ENCODE data around the gene ADAP1.

ADAP1 gene

DNA sequence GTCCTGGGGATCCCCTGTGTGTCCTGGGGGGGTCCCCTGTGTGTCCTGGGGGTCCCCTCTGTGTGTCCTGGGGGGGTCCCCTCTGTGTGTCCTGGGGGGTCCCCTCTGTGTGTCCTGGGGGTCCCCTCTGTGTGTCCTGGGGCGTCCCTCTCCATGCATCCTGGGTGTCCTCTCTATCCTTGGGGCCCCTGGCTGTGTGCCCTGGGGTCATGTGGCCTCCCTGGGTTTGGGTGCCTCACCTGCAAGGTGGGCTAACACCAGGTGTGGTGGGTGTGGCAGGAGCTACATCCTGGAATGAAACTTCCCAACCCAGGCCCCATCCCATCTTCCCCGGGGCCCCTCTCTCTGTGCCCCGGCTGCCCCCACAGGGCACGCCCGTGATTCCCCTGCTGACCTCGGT, 33.4 kb upstream of the ADAP1 start:
- no peak overlapping the region for H3K9ac ChIP-seq (ENCODE audit: low read length in 5 of 5)

DNA sequence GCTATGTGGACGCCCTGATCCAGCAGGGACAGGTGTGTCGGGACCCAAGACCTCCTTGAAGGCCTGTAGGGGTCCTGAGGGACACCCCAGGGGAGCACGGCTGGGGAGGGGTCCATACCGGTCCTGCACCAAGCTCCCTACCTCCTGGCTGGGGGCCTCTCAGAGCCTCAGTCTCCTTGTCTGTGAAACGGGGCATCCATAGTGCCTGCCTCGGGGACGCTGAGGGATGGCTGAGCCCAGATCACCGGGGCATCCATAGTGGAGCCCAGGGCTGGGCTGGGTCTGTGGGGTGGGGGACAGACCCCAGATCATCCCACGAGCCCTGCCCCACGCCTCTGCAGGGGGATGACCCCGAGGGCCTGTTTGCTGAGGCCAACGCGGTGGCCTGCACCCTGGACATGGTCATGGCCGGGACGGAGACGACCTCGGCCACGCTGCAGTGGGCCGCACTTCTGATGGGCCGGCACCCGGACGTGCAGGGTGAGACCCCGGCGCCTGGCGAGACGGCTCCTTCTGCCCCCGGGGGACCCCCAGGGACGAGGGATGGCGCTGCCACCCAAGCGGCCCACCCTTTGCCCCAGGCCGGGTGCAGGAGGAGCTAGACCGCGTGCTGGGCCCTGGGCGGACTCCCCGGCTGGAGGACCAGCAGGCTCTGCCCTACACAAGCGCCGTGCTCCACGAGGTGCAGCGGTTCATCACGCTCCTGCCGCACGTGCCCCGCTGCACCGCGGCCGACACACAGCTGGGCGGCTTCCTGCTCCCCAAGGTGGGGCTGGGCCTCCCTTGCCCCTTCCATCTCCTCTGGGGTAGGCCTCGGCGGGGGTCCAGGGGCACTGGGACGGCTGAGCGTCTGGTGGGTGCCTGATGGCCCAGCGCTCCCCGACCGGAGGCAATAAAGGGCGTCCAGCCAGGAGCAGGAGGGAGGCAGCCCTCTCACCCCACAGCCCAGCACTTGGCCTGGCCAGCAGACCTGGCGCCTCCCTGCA, 32.6 kb upstream of the ADAP1 start:
- no peaks in the 10 kb centered on the region for H3K36me3 ChIP-seq (ENCODE audit: control insufficient read depth in 5 of 5, insufficient read depth in 5 of 5, low read length in 5 of 5)
- H3K4me1 ChIP-seq (ENCODE audit: control insufficient read depth in 5 of 5, insufficient read depth in 5 of 5, low read length in 5 of 5), result peaks cover 0 to 3% (median 0%) of the 10 kb centered on the region in 5 donors
- no peak overlapping the region for H3K4me3 ChIP-seq (ENCODE audit: low read depth in 1 of 5, low read length in 5 of 5)
- peaks cover 49 to 74% (median 60%) of the 10 kb centered on the region in 5 donors for H3K27me3 ChIP-seq (ENCODE audit: control insufficient read depth in 5 of 5, insufficient read depth in 4 of 5, low read length in 5 of 5)
- H3K9ac ChIP-seq (ENCODE audit: low read length in 5 of 5), result no peak overlapping the region
- H3K27ac ChIP-seq (ENCODE audit: low read depth, low read length), result no peak overlapping the region
- H3K9me3 ChIP-seq (ENCODE audit: control insufficient read depth in 5 of 5, low read length in 5 of 5), result no peaks in the 10 kb centered on the region

More for the DNA sequence above, 33.4 kb upstream of the ADAP1 start:
- Histone ChIP-seq H3K27me3 (ENCODE audit: control insufficient read depth in 5 of 5, insufficient read depth in 4 of 5, low read length in 5 of 5) (peaks cover 52 to 76% (median 65%) of the 10 kb centered on the region in 5 donors), H3K9me3 (ENCODE audit: control insufficient read depth in 5 of 5, low read length in 5 of 5) (no peaks in the 10 kb centered on the region), H3K36me3 (ENCODE audit: control insufficient read depth in 5 of 5, insufficient read depth in 5 of 5, low read length in 5 of 5) (no peaks in the 10 kb centered on the region), H3K4me1 (ENCODE audit: control insufficient read depth in 5 of 5, insufficient read depth in 5 of 5, low read length in 5 of 5) (peaks cover 0 to 6% (median 2%) of the 10 kb centered on the region in 5 donors), H3K4me3 (ENCODE audit: low read depth in 1 of 5, low read length in 5 of 5) (no peak overlapping the region), H3K27ac (ENCODE audit: low read depth, low read length) (no peak overlapping the region)

DNA sequence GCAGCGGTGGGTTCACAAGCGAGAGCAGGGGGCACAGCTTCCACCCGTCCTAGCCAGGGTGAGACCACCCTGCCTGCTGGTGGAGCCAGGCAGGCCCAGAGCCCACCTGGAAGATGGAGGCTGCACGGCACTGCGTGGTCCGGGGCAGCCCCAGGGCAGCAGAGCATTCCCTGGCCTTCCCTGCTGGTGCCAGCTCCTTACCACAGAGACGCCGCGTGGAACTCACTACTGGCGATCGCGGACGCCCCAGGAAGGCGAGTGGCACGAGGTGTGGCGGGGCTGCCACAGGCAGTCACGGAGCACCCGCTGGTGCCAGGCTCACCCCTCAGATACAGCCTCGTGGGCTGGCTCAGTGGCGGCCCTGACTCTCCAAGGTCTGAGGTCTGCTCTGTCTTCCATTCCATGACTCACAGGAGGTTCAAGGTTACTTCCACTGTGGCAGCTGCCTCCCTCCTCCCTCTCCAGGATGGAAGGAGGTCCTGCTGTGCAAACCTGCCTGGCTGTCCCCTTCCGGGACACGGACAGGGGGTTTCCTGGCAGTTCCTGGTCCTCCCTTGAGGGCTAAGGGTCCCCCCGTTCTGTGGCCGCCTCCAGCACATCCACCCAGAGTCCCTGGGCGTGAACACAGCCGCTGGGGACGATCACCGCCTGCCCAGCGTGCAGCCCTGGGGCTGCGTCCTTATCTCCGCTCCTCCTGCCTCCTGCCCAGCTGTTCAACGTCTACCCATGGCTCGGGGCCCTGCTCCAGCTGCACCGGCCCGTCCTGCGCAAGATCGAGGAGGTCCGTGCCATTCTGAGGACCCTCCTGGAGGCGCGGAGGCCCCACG, 31.6 kb upstream of the ADAP1 start:
- H3K4me1 ChIP-seq (ENCODE audit: control insufficient read depth in 5 of 5, insufficient read depth in 5 of 5, low read length in 5 of 5), result peaks cover 0 to 3% (median 0%) of the 10 kb centered on the region in 5 donors
- H3K36me3 ChIP-seq (ENCODE audit: control insufficient read depth in 5 of 5, insufficient read depth in 5 of 5, low read length in 5 of 5), result no peaks in the 10 kb centered on the region
- H3K9me3 ChIP-seq (ENCODE audit: control insufficient read depth in 5 of 5, low read length in 5 of 5), result no peaks in the 10 kb centered on the region
- H3K4me3 ChIP-seq (ENCODE audit: low read depth in 1 of 5, low read length in 5 of 5), result no peak overlapping the region
- H3K27me3 ChIP-seq (ENCODE audit: control insufficient read depth in 5 of 5, insufficient read depth in 4 of 5, low read length in 5 of 5), result peaks cover 46 to 67% (median 52%) of the 10 kb centered on the region in 5 donors
- no peak overlapping the region for H3K27ac ChIP-seq (ENCODE audit: low read depth, low read length)
- no peak overlapping the region for H3K9ac ChIP-seq (ENCODE audit: low read length in 5 of 5)

DNA sequence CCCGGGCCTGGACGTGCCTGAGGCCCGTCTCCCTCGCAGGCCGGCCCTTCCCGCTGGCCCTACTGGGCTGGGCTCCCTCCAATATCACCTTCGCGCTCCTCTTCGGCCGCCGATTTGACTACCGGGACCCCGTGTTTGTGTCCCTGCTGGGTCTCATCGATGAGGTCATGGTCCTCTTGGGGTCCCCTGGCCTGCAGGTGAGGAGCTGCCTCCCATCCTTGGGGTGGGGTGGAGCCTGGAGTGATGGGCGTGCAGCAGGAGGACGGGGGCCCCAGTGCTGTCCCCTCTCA, 30.6 kb upstream of the ADAP1 start:
- Histone ChIP-seq H3K9me3 (ENCODE audit: control insufficient read depth in 5 of 5, low read length in 5 of 5) (no peaks in the 10 kb centered on the region), H3K36me3 (ENCODE audit: control insufficient read depth in 5 of 5, insufficient read depth in 5 of 5, low read length in 5 of 5) (no peaks in the 10 kb centered on the region), H3K9ac (ENCODE audit: low read length in 5 of 5) (no peak overlapping the region), H3K4me1 (ENCODE audit: control insufficient read depth in 5 of 5, insufficient read depth in 5 of 5, low read length in 5 of 5) (peaks cover 0 to 7% (median 0%) of the 10 kb centered on the region in 5 donors), H3K27me3 (ENCODE audit: control insufficient read depth in 5 of 5, insufficient read depth in 4 of 5, low read length in 5 of 5) (peaks cover 43 to 61% (median 50%) of the 10 kb centered on the region in 5 donors), H3K4me3 (ENCODE audit: low read depth in 1 of 5, low read length in 5 of 5) (no peak overlapping the region), H3K27ac (ENCODE audit: low read depth, low read length) (no peak overlapping the region)

DNA sequence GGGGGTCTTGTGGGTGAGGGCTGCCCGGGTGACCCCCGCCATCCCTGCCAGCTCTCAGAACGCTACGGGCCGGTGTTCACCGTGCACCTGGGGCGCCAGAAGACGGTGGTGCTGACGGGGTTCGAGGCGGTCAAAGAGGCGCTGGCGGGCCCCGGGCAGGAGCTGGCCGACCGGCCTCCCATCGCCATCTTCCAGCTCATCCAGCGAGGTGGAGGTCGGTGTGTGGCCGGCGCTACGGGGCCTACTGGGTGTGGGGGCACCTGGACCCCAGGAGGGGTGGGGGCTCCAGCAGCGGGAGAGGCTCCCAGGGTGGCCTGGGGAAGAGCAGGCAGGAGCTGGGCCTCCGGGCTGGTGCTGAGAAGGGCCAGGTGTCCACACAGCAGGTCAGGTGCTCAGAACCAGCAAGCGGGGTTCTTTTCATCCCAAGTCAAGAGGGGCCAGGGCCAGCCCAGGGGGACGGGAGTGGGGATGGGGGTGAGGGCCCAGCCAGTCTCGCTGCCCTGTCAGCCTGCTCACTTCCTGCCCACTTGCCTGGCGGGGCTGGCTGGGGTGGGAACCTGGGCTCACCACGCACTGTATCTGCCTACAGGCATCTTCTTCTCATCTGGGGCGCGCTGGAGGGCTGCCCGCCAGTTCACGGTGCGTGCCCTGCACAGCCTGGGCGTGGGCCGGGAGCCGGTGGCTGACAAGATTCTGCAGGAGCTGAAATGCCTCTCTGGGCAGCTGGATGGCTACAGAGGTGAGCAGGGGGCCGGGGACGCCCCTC, 30.1 kb upstream of the ADAP1 start:
- H3K4me3 ChIP-seq (ENCODE audit: low read depth in 1 of 5, low read length in 5 of 5), result no peak overlapping the region
- no peaks in the 10 kb centered on the region for H3K36me3 ChIP-seq (ENCODE audit: control insufficient read depth in 5 of 5, insufficient read depth in 5 of 5, low read length in 5 of 5)
- no peak overlapping the region for H3K27ac ChIP-seq (ENCODE audit: low read depth, low read length)
- no peak overlapping the region for H3K9ac ChIP-seq (ENCODE audit: low read length in 5 of 5)
- no peaks in the 10 kb centered on the region for H3K9me3 ChIP-seq (ENCODE audit: control insufficient read depth in 5 of 5, low read length in 5 of 5)
- H3K4me1 ChIP-seq (ENCODE audit: control insufficient read depth in 5 of 5, insufficient read depth in 5 of 5, low read length in 5 of 5), result peaks cover 0 to 7% (median 0%) of the 10 kb centered on the region in 5 donors
- H3K27me3 ChIP-seq (ENCODE audit: control insufficient read depth in 5 of 5, insufficient read depth in 4 of 5, low read length in 5 of 5), result peaks cover 43 to 61% (median 48%) of the 10 kb centered on the region in 5 donors

DNA sequence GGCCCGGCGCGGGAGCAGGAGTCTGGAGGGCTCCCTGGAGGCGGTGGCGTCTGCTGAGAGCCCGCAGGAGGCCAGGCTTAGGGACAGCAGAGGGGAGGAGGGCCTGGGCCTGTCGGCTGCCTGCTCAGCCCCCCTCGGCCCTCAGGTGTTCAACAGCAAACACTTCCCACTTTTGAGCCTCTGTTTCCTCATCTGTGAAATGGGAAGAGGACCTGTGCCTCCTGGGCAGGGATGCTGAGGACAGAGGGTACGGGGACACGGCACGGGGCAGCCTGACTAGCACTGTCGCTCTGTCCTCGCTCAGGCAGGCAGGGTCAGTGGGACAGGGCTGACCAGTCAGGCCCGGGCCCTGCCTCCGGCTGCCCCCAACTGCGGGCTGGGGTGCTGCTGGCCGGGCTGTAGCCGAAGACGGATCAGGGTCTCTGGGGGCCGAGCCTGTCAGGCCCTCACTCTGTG, 29.2 kb upstream of the ADAP1 start:
- H3K9ac ChIP-seq (ENCODE audit: low read length in 5 of 5), result no peak overlapping the region
- peaks cover 0 to 7% (median 0%) of the 10 kb centered on the region in 5 donors for H3K4me1 ChIP-seq (ENCODE audit: control insufficient read depth in 5 of 5, insufficient read depth in 5 of 5, low read length in 5 of 5)
- H3K36me3 ChIP-seq (ENCODE audit: control insufficient read depth in 5 of 5, insufficient read depth in 5 of 5, low read length in 5 of 5), result no peaks in the 10 kb centered on the region
- H3K27ac ChIP-seq (ENCODE audit: low read depth, low read length), result no peak overlapping the region
- H3K9me3 ChIP-seq (ENCODE audit: control insufficient read depth in 5 of 5, low read length in 5 of 5), result peaks cover 0 to 3% (median 0%) of the 10 kb centered on the region in 5 donors
- H3K27me3 ChIP-seq (ENCODE audit: control insufficient read depth in 5 of 5, insufficient read depth in 4 of 5, low read length in 5 of 5), result peaks cover 40 to 56% (median 45%) of the 10 kb centered on the region in 5 donors
- H3K4me3 ChIP-seq (ENCODE audit: low read depth in 1 of 5, low read length in 5 of 5), result no peak overlapping the region

DNA sequence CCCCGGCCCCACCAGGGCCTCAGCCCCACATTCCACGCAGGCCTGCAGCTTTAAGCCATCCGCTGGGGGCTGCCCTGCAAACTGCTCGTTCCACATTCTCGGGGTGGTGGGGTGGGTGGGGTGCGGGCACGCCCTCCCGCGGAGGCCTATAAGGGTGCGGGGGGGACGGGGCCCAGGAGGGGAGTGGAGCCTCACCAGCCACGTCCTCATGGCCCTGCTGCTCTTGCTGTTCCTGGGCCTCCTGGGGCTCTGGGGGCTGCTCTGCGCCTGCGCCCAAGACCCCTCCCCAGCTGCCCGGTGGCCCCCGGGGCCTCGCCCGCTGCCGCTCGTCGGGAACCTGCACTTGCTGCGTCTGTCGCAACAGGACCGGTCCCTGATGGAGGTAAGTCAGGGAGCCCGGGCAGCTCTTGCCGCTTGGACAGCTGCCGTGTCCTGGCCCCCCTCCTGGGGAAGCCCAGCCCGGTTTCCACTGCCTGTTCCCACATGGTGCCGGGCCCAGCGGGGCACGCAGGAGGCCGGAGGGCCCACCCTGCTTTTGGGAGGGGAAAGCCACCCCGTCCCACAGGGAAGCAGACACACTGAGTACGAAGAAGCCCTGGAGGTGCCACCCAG, 28.6 kb upstream of the ADAP1 start, which contains the start of gene CYP2W1:
CYP2W1 (plus strand) TSS at position 178 of the 612 bp plus-strand sequence; CDS start at position 209, 31 bp downstream.
- Histone ChIP-seq H3K27ac (ENCODE audit: low read depth, low read length) (no peak within 1 kb of the TSS), H3K4me3 (ENCODE audit: low read depth in 1 of 5, low read length in 5 of 5) (no peak within 1 kb of the TSS), H3K9ac (ENCODE audit: low read length in 5 of 5) (no peak within 1 kb of the TSS), H3K9me3 (ENCODE audit: control insufficient read depth in 5 of 5, low read length in 5 of 5) (peaks cover 0 to 4% (median 0%) of the 10 kb centered on the region in 5 donors), H3K36me3 (ENCODE audit: control insufficient read depth in 5 of 5, insufficient read depth in 5 of 5, low read length in 5 of 5) (no peaks in the 10 kb centered on the region), H3K27me3 (ENCODE audit: control insufficient read depth in 5 of 5, insufficient read depth in 4 of 5, low read length in 5 of 5) (peaks cover 34 to 51% (median 40%) of the 10 kb centered on the region in 5 donors), H3K4me1 (ENCODE audit: control insufficient read depth in 5 of 5, insufficient read depth in 5 of 5, low read length in 5 of 5) (peaks cover 0 to 4% (median 0%) of the 10 kb centered on the region in 5 donors)

DNA sequence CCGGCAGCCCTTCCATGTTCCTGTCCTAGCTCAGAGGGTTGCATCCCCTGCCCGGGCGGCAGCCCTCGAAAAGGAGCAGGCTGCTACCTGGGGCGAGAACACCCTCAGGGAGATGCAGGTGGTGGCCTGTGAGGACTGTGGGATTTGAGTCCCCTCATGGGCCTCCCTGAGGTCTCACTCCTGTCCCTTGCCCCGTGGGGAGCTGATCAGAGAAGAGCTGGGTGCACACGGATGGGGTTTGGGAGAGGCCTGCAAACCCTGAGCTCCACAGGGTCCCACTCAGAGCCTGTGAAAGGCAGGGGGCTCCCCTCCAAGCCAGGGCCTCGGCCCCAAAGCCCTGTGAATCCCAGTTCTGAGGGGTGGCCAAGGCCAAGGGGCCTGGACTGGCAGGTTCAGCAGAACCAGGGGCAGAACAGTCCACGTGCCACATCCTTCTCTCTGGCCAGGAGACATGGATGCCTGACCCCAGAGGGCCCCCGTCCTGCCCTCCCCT, 28.1 kb upstream of the ADAP1 start:
- Histone ChIP-seq H3K9ac (ENCODE audit: low read length in 5 of 5) (no peak overlapping the region), H3K4me1 (ENCODE audit: control insufficient read depth in 5 of 5, insufficient read depth in 5 of 5, low read length in 5 of 5) (peaks cover 0 to 4% (median 0%) of the 10 kb centered on the region in 5 donors), H3K36me3 (ENCODE audit: control insufficient read depth in 5 of 5, insufficient read depth in 5 of 5, low read length in 5 of 5) (no peaks in the 10 kb centered on the region), H3K4me3 (ENCODE audit: low read depth in 1 of 5, low read length in 5 of 5) (no peak overlapping the region), H3K9me3 (ENCODE audit: control insufficient read depth in 5 of 5, low read length in 5 of 5) (peaks cover 0 to 4% (median 0%) of the 10 kb centered on the region in 5 donors), H3K27me3 (ENCODE audit: control insufficient read depth in 5 of 5, insufficient read depth in 4 of 5, low read length in 5 of 5) (peaks cover 31 to 46% (median 34%) of the 10 kb centered on the region in 5 donors), H3K27ac (ENCODE audit: low read depth, low read length) (no peak overlapping the region)
